Activated naive CD4-positive, alpha-beta T cell treated with anti-CD3 and anti-CD28 coated beads, Interleukin-2, amount 50 U/mL, for 72 hours (primary cell): Measurements from ENCODE around the gene MYADM. TPM values are rescaled to one million over a fixed set of nuclear protein-coding genes. Genes with fewer than 3 reads are reported as not detected.
A peak's percentile ranks its signal among the peaks of the same experiment; 100 is the strongest.

Experiments used
- ATAC-seq, 2 donors: fragments of 150-1000 bp; cut with Tn5 transposase; 2 replicates each; pipeline ENCODE4 v1.10.0; 2021; ENCODE audit warnings: mild to moderate bottlenecking in 2 of 2, moderate library complexity in 2 of 2
- DNase-seq, 2 donors: peaks; one replicate each; pipeline ENCODE4 v3.0.0; 2021 to 2022; ENCODE audit warnings: low spot score in 2 of 2
- H3K27ac Mint-ChIP-seq, 2 donors: one replicate each; pipeline ENCODE4 v1.8.0; 2022; ENCODE audit warnings: mild to moderate bottlenecking in 2 of 2, mixed read lengths in 2 of 2
- H3K36me3 Mint-ChIP-seq, 2 donors: one replicate each; pipeline ENCODE4 v1.8.0; 2022; ENCODE audit warnings: mixed read lengths in 2 of 2
- H3K9me3 Mint-ChIP-seq, 2 donors: one replicate each; pipeline ENCODE4 v1.8.0; 2022; ENCODE audit warnings: mixed read lengths in 2 of 2
- total RNA-seq, 2 donors: library from RNA; stranded (reverse); gene quantifications; one replicate each; pipeline ENCODE4 v1.2.3, GENCODE V29; 2022

MYADM gene
- total RNA-seq, 2 donors from 2014 or later, result 33.1 to 89.8 TPM

DNA sequence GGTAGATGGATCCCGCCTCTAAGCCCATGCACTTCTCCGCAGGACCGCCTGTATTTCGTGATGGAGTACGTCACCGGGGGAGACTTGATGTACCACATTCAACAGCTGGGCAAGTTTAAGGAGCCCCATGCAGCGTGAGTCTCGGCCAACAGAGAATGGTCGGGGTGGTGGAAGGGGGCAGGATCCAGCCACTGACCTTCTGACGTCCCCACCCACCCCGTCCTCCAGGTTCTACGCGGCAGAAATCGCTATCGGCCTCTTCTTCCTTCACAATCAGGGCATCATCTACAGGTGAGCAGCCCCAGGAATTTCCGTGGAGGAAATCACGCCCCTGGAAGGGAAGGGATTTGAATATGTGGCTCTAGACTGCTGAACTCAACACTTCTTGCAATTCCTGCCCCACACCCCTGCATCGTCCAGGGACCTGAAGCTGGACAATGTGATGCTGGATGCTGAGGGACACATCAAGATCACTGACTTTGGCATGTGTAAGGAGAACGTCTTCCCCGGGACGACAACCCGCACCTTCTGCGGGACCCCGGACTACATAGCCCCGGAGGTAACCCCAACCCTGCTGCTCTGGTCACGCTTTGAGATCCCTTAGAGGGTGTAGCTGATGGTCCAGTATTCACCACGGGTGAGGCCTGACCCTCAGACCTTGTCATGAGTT lies 32.6 kb downstream of the MYADM start:
- no peak for DNase-seq
- Mint-ChIP-seq H3K36me3 (peaks cover 5 to 7% of the 10 kb centered on the region in 2 donors), H3K27ac (no peak overlapping the region), H3K9me3 (no peaks in the 10 kb centered on the region)
- no peak for ATAC-seq

DNA sequence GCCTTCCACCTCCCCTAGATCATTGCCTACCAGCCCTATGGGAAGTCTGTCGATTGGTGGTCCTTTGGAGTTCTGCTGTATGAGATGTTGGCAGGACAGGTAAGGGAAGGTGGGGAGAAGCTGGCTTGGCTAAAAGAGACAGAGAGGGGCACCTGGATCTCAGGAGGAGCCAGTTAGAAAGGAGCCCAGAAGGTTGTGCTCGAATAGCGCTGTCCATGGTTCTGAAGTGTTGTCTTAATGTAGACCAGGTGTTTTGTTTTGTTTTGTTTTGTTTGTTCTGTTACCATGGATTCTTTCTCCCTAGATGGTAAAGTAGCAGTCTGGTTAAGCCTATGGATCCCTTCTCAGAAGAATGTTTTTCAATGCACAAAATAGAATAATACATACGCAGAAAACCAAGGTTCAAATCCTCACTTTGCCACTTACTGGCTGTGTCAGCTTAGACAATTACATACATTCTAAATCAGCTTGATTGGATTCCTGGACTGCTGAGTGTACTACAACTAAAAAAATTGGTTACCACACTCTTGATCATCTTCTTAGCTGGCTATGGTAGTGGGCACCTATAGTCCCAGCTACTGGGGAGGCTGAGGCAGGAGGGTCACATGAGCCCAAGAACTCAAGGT lies 35.5 kb downstream of the MYADM start:
- ATAC-seq (no peak), DNase-seq (peak in 1 of 2 donors; percentile 41)
- peaks cover 4 to 5% of the 10 kb centered on the region in 2 donors for H3K36me3 Mint-ChIP-seq
- H3K27ac Mint-ChIP-seq, result no peak overlapping the region
- no peaks in the 10 kb centered on the region for H3K9me3 Mint-ChIP-seq

DNA sequence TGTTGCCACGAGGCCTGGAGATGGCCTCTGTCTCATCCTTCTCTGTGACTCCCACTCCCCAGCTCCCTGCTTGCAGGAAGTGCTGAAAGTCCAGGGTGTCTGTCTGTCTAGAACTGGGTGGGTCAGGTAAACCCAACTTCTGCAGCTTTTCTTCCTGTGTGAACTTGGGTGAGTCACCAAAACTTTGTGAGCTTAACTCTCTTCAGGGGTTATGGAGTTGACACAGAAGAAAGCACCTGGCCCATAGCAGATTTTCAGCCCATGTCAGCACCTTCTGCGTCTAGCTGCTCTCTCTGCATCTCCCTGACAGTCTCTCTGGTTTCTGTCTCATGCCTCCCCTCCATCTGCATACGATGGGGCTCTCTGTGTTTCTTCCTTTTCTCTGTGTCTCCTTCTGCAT lies 37.2 kb downstream of the MYADM start:
- Mint-ChIP-seq H3K9me3 (no peaks in the 10 kb centered on the region), H3K36me3 (peaks cover 0 to 7% of the 10 kb centered on the region in 2 donors), H3K27ac (no peak overlapping the region)
- ATAC-seq (no peak), DNase-seq (no peak)

DNA sequence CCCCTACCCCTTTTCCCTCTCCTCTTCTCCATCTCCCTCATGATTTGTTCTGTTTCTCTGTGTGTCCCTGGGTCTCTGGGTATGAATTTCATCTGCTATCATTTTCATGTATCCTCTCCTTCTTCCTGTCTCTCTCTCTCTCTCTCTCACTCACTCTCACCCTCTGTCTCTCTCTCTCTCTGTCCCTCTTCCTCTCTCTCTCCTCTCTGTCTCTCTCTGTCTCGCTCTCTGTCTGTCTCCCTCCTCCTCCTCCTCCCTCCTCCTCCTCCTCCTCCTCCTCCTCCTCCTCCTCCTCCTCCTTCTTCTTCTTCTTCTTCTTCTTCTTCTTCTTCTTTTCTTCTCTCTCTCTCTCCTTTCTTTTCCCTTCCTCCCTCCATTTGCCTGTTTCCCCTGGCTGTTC lies 38.1 kb downstream of the MYADM start:
- DNase-seq (no peak), ATAC-seq (no peak)
- Mint-ChIP-seq H3K9me3 (no peaks in the 10 kb centered on the region), H3K27ac (no peak overlapping the region), H3K36me3 (peaks cover 0 to 16% of the 10 kb centered on the region in 2 donors)

DNA sequence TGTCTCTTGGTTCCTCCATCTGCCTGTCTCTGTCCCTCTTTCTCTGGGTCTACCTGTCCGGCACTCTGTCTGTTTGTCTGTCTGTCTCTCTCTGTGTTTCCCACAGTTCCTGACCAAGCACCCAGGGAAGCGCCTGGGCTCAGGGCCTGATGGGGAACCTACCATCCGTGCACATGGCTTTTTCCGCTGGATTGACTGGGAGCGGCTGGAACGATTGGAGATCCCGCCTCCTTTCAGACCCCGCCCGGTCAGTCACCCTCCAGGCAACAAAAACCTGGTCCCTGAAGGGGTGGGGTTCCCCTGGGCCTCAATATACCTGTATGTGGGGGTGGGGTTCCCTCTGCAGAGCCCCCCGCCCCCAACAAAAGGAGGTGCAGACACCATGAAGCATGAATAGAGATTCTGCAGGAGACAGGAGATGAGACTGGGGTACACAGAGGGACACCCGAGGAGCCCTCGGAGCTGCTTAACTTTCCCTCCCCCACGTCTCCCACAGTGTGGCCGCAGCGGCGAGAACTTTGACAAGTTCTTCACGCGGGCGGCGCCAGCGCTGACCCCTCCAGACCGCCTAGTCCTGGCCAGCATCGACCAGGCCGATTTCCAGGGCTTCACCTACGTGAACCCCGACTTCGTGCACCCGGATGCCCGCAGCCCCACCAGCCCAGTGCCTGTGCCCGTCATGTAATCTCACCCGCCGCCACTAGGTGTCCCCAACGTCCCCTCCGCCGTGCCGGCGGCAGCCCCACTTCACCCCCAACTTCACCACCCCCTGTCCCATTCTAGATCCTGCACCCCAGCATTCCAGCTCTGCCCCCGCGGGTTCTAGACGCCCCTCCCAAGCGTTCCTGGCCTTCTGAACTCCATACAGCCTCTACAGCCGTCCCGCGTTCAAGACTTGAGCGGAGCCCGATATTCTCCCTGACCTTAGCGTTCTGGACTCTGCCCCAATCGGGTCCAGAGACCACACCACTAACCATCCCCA lies 38.8 kb downstream of the MYADM start:
- Mint-ChIP-seq H3K36me3 (peaks cover 0 to 21% of the 10 kb centered on the region in 2 donors), H3K27ac (no peak overlapping the region), H3K9me3 (no peaks in the 10 kb centered on the region)
- DNase-seq, result peak in 1 of 2 donors; percentile 84
- peak; percentile 61 to 68 for ATAC-seq

DNA sequence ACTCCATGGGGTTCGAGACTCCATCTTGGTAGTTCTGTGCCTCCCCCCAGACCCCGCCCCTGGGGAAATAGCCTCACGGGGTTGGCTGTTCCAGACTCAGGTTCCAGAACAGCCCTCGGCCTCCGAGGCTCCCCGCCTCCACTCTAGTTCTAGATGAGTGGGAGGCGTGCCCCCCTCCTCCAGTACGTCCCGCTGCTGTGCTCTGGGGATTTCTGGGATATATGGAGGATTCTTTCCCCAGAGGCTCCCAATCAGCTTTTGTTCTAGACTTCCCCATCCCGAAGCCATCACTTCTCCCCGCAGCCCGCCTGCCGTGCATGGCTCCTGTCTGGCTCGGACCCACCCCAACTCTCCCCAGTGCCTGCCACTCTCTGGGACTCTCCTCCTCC lies 39.5 kb downstream of the MYADM start:
- Mint-ChIP-seq H3K27ac (no peak overlapping the region), H3K9me3 (no peaks in the 10 kb centered on the region), H3K36me3 (peaks cover 0 to 23% of the 10 kb centered on the region in 2 donors)
- ATAC-seq (no peak), DNase-seq (no peak)

DNA sequence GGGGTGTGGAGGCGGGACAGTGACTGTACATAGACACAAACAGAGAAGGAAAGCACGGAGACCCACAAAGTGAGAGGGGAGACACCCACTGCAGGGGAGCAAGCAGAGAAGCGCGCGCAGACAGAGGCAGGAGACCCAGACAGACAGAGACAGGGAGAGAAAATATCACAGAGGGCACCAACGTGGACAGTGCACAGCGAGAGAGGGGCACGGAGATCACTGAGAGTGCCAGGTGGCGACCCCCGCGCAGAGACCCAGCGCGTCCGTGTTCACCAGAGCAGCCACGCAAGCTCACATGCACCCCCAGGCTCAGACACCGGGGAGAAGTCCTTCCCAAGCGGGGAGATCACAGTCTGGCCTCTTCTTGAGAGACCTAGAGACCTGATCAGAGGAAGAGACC lies 40.0 kb downstream of the MYADM start:
- H3K36me3 Mint-ChIP-seq, result peaks cover 0 to 23% of the 10 kb centered on the region in 2 donors
- ATAC-seq (peak in 1 of 2 donors; percentile 5), DNase-seq (no peak)
- no peaks in the 10 kb centered on the region for H3K9me3 Mint-ChIP-seq
- H3K27ac Mint-ChIP-seq, result no peak overlapping the region

DNA sequence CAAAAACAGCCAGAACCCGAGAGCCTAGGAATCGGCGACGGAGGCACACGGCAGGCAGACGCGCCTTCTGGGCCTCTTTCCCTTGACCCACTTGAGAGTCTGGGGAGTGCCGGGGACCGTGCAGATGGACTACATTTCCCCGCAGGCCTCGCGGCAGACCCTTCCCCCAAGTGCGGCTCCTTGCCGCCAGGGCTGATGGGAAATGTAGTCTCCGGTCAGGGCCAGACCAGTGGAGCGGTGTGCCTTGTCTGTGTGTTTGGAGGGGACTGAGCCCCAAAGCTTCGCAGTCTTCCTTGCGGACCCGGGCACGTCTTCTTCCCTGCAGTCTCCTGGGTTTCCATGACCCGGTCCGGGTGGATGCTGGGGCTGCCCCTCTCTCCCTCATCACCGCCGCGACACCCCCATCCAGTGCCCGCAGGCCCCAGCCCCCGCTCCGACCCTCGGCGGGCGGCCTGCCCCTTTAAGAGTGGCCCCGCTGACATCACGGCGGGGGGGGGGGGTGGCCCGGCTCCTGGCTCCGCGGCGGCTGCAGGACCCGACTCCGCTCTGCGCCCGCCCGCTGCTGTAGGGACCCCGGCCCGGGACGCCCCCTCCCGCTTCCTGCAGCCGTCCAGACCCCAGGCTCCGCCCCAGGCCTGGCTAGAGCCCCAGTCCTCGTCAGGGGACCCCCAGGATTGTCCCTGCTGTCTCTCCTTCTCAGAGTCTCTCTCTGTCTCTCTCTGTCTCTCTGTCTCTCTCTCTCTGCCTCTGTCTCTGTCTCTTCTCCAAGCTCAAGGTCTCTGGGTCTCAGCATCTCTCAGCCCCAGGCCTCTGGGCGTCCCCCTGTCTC lies 40.6 kb downstream of the MYADM start:
- DNase-seq (peak in 1 of 2 donors; percentile 70), ATAC-seq (peak; percentile 73 to 90)
- no peak overlapping the region for H3K27ac Mint-ChIP-seq
- no peaks in the 10 kb centered on the region for H3K9me3 Mint-ChIP-seq
- H3K36me3 Mint-ChIP-seq, result peaks cover 0 to 23% of the 10 kb centered on the region in 2 donors

DNA sequence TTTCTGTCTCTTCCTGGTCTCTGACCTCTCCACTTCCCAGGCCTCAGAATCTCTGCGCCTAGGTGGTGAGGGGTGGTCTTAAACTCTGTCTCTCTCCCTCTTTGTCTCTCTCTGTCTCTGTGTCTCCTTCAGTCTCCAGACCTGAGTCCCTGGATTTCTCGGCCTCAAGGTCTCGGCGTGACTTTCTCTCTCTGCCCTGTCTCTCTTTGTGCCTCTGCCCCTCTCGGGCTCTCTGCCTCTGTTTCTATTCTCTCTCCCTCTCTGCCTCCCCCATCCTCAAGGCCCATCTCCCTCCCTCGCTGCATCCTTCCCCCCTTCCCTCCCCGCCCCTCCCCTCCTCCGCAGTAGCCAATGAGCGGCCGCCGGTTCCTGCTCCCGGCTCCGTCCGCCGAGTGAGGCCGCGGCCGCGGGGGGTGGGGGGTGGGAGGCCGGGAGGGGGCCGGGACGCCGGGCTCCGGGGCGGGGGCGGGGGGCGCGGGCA lies 41.3 kb downstream of the MYADM start, which contains the start of gene CACNG7:
Gene CACNG7, plus strand, starts transcription at position 344 of the 481 bp plus-strand sequence. CDS start 3,554 bp downstream, outside the sequence.
- peaks cover 0 to 23% of the 10 kb centered on the region in 2 donors for H3K36me3 Mint-ChIP-seq
- no peak for ATAC-seq
- DNase-seq, result no peak

DNA sequence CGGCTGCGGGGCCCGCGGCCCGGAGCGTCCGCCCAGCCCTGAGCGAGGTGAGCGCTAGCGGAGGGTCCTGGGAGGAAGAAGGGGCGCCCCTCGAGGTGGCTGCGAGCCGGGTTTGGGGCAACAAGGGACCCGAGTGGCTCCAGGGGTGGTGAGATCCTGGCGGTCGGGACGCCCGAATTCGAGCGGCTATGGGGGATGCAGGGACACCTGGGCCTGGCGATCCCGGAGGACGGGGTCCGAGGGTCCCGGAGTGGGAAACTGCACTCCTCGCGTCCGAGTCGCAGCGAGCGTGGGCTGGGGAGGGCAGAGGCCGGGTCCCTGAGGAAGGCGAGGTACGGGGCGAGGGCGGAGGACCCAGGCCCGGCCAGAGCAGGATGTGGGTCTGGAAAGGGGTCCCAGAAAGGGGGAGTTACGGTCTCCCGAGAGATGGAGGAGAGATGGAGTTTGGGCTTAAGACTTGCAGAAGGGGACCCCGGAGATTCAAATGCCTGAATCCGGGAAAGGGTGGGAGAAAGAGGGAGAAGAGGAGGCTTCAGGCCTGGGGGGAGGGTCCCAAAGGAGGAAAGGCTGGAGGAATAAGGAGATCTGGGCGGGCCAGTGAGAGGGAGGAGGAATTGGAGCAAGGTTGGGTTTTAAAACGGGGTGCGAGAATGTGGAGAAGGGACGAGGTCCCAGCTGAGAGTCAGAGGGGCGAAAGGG lies 41.9 kb downstream of the MYADM start:
- Mint-ChIP-seq H3K27ac (no peak overlapping the region), H3K36me3 (peaks cover 0 to 23% of the 10 kb centered on the region in 2 donors)

More for the DNA sequence above, 41.3 kb downstream of the MYADM start, which contains the start of gene CACNG7:
- Mint-ChIP-seq H3K9me3 (no peaks in the 10 kb centered on the region), H3K27ac (no peak within 1 kb of the TSS)

DNA sequence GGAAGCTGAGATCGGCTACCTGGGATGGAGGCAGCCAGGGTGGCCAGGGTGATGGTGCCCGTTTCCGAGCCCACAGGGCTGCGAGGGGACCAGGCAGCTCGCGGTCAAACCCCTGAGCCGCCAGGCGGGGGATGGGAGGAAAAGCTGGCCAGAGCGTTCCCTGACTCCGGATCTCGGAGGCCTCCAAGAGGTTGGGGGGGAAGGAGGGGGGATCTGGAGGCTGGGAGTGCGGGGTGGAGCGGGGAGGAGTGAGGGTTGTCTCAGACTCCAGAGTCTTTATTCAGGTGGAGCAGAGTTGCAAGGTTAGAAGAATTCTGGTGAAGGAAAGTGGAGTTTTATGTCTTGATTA lies 42.5 kb downstream of the MYADM start:
- DNase-seq, result no peak
- ATAC-seq, result no peak
- H3K36me3 Mint-ChIP-seq, result peaks cover 0 to 23% of the 10 kb centered on the region in 2 donors
- H3K9me3 Mint-ChIP-seq, result no peaks in the 10 kb centered on the region
- no peak overlapping the region for H3K27ac Mint-ChIP-seq

More for the DNA sequence above, 41.9 kb downstream of the MYADM start:
- no peaks in the 10 kb centered on the region for H3K9me3 Mint-ChIP-seq
- ATAC-seq, result no peak
- DNase-seq, result no peak

DNA sequence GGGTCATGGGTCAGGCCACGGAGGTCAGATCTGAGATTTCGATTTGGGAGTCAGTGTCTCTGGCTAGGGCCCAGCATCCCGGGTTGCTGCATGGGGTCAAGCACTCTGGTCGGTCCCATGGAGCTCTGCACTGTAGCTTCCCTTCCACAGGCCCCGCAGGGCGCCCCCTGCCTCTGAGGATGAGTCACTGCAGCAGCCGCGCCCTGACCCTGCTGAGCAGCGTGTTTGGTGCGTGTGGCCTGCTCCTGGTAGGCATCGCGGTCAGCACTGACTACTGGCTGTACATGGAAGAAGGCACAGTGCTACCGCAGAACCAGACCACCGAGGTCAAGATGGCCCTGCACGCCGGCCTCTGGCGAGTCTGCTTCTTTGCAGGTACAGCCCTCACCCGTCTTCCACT lies 45.0 kb downstream of the MYADM start:
- DNase-seq, result peak in 1 of 2 donors; percentile 33
- Mint-ChIP-seq H3K36me3 (peaks cover 0 to 23% of the 10 kb centered on the region in 2 donors), H3K9me3 (no peaks in the 10 kb centered on the region), H3K27ac (no peak overlapping the region)
- peak in 1 of 2 donors; percentile 23 for ATAC-seq

DNA sequence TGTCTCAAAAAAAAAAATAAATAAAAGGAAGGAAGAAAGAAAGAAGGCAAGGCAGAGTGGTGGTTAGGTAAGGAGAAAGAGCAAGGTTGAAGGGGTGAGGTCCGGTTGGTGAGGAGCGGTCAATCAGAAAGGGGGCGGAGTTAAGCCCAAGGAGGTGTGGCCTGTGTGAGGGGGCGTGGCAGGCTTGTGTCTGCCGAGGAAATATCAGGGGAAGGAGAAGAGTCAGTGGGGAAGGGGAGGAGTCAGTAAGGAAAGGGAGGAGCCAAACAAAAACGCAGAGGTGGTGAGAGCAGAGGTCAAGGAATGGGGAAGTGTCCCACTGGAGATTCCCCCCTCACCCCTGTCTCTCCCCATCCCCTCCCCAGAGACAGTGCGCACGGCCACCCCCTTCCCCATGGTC lies 47.3 kb downstream of the MYADM start:
- ATAC-seq, result no peak
- no peak overlapping the region for H3K27ac Mint-ChIP-seq
- no peaks in the 10 kb centered on the region for H3K9me3 Mint-ChIP-seq
- no peak for DNase-seq
- H3K36me3 Mint-ChIP-seq, result peaks cover 0 to 15% of the 10 kb centered on the region in 2 donors

DNA sequence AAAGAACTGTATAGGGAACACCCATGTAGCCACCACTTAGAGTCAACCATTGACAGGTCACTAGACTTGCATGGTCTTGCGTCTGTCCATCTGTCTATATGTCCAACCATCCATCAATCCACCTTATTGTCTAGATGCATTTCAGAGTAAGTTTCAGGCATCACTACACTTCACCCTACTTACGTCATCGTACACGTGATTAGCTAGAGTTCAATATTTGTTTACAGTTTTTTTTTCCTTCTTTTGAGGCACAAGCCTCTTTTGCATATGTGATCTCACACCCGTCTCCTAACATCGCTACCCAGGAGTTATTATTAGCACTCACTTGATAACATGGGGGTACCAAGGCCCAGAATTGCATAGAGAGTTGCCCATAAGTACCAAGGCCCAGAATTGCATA lies 48.3 kb downstream of the MYADM start:
- Mint-ChIP-seq H3K36me3 (peaks cover 0 to 7% of the 10 kb centered on the region in 2 donors), H3K27ac (no peak overlapping the region), H3K9me3 (no peaks in the 10 kb centered on the region)
- DNase-seq (no peak), ATAC-seq (no peak)

DNA sequence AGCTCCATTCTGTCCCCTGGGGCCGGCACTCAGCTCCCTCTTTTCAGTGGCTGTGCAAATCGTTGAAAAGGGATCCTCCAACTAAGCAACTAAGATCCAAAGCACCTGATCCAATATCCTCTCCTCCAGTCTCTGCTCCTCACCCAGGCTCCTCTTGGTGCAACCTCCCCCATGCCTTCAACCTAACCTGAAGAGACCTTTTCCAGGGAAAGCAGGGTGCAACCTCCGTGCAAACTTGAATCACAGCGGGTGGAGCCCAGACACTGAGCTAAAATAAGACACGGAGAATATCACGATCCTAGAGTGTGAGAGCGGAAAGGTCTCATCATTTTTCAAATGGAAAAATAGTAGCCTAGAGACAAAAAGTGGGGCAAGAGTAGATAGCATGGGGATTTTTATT lies 49.7 kb downstream of the MYADM start:
- no peaks in the 10 kb centered on the region for H3K36me3 Mint-ChIP-seq
- no peak for DNase-seq
- H3K9me3 Mint-ChIP-seq, result no peaks in the 10 kb centered on the region
- H3K27ac Mint-ChIP-seq, result no peak overlapping the region
- no peak for ATAC-seq
